ENCODE data around the gene TMEM203. TPM values are rescaled to one million over a fixed set of nuclear protein-coding genes. Genes with fewer than 3 reads are reported as not detected.

TMEM203 gene
- total RNA-seq, 1 experiment from 2014 or later, result 36.4 TPM

DNA sequence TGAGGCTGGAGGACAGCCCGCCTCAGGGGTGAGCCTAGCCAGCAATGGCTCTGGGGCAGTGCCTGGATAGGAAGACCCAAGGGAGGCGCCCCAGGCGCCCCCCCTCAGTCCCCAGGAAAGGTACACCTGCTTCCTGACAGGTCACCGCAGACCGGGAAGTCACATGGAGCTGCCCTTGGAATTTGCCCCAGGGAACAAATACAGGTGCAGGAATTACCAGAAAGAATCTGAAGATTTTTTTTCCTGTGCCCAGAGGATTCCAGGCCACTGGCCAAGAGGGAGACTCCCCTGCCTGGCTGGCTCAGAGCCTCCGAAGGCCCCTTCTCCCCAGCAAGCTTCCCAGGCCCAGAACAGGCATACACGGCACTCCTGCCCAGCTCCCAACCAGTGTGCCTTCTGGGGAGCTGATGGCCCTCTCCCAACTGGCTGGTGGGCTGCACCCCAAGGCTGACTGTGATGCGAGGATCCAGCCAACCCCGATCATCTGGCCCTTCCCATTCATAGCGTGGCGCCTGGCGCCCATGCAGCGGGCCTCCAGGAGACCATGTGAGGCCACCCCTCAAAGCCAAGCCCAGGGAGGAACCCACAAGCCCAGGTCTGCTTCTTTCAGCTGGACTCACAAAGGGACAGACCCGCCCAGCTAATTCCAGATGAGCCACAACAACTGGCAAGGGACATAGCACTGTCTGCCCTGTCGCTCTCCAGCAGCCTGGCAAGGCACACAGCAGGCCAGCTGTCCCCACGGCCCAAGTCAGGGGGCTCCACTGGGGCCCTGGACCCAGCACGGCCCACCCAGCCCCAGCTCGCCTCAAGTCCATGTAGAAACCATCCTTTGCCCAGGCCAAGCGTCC lies 7.2 kb downstream of the TMEM203 start:
- H3K79me2 ChIP-seq (ENCODE audit: low read length), result peaks cover 35% of the 10 kb centered on the region
- CTCF ChIA-PET, result interaction anchor here (0.9 kb wide), 1 partner anchor 9 kb away, joined by 3 read pairs; no protein-coding TSS in a partner anchor
- intact Hi-C loops (cut with micrococcal nuclease), result no loop called here

DNA sequence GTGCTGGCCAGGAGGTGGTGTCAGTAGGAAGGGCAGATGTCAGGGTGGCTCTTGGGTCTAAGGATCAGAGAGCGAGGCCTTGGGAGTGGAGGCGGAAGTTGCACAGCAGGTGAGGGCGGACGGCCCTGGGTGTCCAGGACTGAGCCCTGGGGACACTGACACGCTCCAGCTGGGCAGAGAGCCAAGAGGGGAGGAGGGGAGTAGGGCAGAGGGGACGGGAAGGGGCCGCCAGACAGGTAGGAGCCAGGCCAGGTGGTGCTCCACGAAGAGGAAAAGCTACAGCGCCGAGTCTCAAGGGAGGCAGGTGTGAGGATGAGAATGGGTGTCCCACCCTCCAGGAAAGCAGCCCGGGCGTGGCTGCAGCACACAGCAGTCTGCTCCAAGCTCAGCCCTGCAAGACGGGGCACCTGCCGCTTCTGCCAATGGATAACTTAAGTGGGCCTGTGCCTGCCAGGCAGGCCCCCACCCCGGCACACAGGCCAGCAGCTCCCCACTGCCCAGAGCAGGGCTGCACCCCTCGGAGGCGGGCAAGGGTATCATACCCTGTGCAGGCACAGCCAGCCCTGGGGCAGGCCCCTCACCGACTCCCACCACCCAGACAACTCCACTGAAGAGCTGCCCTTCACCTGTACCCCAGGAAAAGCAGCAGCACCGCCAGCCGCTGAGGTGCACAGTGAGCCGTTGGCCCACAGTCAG lies 9.8 kb downstream of the TMEM203 start:
- BruUV-seq (replicated peaks), result no TSS peak
- Histone ChIP-seq H4K20me1 (ENCODE audit: low read length) (peaks cover 14% of the 10 kb centered on the region; the same call in 1 of the 2 replicates), H2AFZ (ENCODE audit: low read length) (no peak overlapping the region), H3K9me2 (replicated peaks; ENCODE audit: low read length) (no peaks in the 10 kb centered on the region), H3K4me2 (ENCODE audit: low read length) (peak overlapping the region; percentile 58), H3K27me3 (ENCODE audit: low read length) (no peaks in the 10 kb centered on the region), H3K27ac (ENCODE audit: low read length) (no peak overlapping the region), H3K4me1 (ENCODE audit: insufficient read depth, low read length) (peaks cover 41% of the 10 kb centered on the region), H3K36me3 (ENCODE audit: low read depth, low read length) (no peaks in the 10 kb centered on the region), H3K4me3 (ENCODE audit: low read length) (no peak overlapping the region), H3K79me2 (ENCODE audit: low read length) (peaks cover 20% of the 10 kb centered on the region), H3K9me3 (ENCODE audit: low read length) (no peaks in the 10 kb centered on the region), H3K9ac (ENCODE audit: low read length) (no peak overlapping the region), H3F3A (ENCODE audit: low read length, unreplicated experiment) (no peaks in the 10 kb centered on the region)
- CTCF ChIA-PET, result no interaction called here
- POLR2A ChIA-PET (ENCODE audit: unreplicated experiment), result no interaction called here
- DNase-seq (peak; percentile 51), ATAC-seq (no peak; the same call in 1 of the 2 replicates)
- intact Hi-C loops (cut with micrococcal nuclease), result no loop called here
- TF ChIP-seq EZH2phosphoT487 (IDR thresholded peaks at IDR 0.05; ENCODE audit: borderline replicate concordance, low read length) (no peak), EZH2 (IDR thresholded peaks at IDR 0.05; ENCODE audit: low read length, unreplicated experiment) (no peak), CTCF (conservative IDR thresholded peaks at IDR 0.05; ENCODE audit: low read depth, low read length) (no peak)

More for the DNA sequence above, 7.2 kb downstream of the TMEM203 start:
- H4K20me1 ChIP-seq (ENCODE audit: low read length), result peaks cover 14% of the 10 kb centered on the region; the same call in 1 of the 2 replicates
- no peaks in the 10 kb centered on the region for H3K9me3 ChIP-seq (ENCODE audit: low read length)
- no peak overlapping the region for H2AFZ ChIP-seq (ENCODE audit: low read length)
- POLR2A ChIA-PET (ENCODE audit: unreplicated experiment), result interaction anchor here (0.6 kb wide), 1 partner anchor 9 kb away, joined by 3 read pairs; no protein-coding TSS in a partner anchor
- peak overlapping the region; percentile 68 for H3K4me3 ChIP-seq (ENCODE audit: low read length)
- peak overlapping the region; percentile 89 for H3K4me2 ChIP-seq (ENCODE audit: low read length)
- no peaks in the 10 kb centered on the region for H3F3A ChIP-seq (ENCODE audit: low read length, unreplicated experiment)
- BruUV-seq (replicated peaks), result no TSS peak
- H3K9ac ChIP-seq (ENCODE audit: low read length), result no peak overlapping the region
- H3K4me1 ChIP-seq (ENCODE audit: insufficient read depth, low read length), result peaks cover 45% of the 10 kb centered on the region
- TF ChIP-seq CTCF (conservative IDR thresholded peaks at IDR 0.05; ENCODE audit: low read depth, low read length), result no peak
- no peak for TF ChIP-seq EZH2 (IDR thresholded peaks at IDR 0.05; ENCODE audit: low read length, unreplicated experiment)
- no peak for TF ChIP-seq EZH2phosphoT487 (IDR thresholded peaks at IDR 0.05; ENCODE audit: borderline replicate concordance, low read length)
- DNase-seq, result peak; percentile 85
- H3K9me2 ChIP-seq (replicated peaks; ENCODE audit: low read length), result no peaks in the 10 kb centered on the region
- peak; percentile 4 for ATAC-seq
- H3K36me3 ChIP-seq (ENCODE audit: low read depth, low read length), result no peaks in the 10 kb centered on the region
- no peaks in the 10 kb centered on the region for H3K27me3 ChIP-seq (ENCODE audit: low read length)
- H3K27ac ChIP-seq (ENCODE audit: low read length), result no peak overlapping the region

Data from PC-3 (cell line).